ENCODE data around the gene FIGLA. TPM values are rescaled to one million over a fixed set of nuclear protein-coding genes. Genes with fewer than 3 reads are reported as not detected.

Gene FIGLA
- total RNA-seq, 1 experiment from 2014 or later, result not detected

DNA sequence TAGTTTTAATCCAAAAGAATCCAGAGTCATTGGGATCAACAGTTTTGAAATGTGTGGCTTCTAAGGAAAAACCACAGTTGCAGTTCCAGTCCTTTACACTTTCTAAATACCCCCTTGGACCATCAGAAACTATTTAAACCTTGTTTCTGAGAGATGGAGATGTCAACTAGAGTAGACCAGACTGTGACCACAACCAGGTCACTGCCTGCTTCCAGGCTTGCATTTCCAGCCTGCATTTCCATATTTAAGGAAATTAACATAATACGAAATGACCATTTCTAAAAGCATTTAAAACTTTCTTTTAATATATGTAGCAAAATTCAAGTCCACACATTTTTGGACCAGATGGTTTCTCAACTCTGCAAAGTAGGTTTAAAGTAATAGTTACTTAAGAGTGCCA lies 60.8 kb downstream of the FIGLA start:
- Histone ChIP-seq H3K27me3 (ENCODE audit: insufficient read depth, low read length) (no peaks in the 10 kb centered on the region), H3K56ac (ENCODE audit: insufficient read length, low read depth, low read length) (no peak overlapping the region), H4K91ac (ENCODE audit: insufficient read length, low read depth, low read length) (no peak overlapping the region), H2BK15ac (ENCODE audit: low read depth, low read length) (no peak overlapping the region), H2AK5ac (ENCODE audit: insufficient read length, low read length) (no peak overlapping the region), H3K4me2 (ENCODE audit: insufficient read depth, insufficient read length, low read length) (no peak overlapping the region), H3K79me2 (ENCODE audit: insufficient read depth, low read length) (peaks cover 66% of the 10 kb centered on the region; the same call in 1 of the 2 replicates), H4K5ac (ENCODE audit: insufficient read length, low read depth, low read length) (no peak overlapping the region), H2AFZ (ENCODE audit: low read length) (no peak overlapping the region), H3K23me2 (ENCODE audit: insufficient read length, low read depth, low read length, poor library complexity, severe bottlenecking) (no peaks in the 10 kb centered on the region), H2BK12ac (ENCODE audit: insufficient read length, low read depth, low read length) (no peak overlapping the region), H3K4me1 (ENCODE audit: insufficient read depth, low read length) (peaks cover 55% of the 10 kb centered on the region), H4K8ac (replicated peaks; ENCODE audit: insufficient read length, low read depth, low read length) (no peak overlapping the region), H3K27ac (ENCODE audit: insufficient read length, low read depth, low read length) (no peak overlapping the region), H3K18ac (ENCODE audit: insufficient read length, low read depth, low read length) (no peak overlapping the region), H3K9ac (ENCODE audit: extremely low read depth, insufficient read length, low read length) (no peak overlapping the region), H2BK5ac (ENCODE audit: insufficient read length, low read length) (no peak overlapping the region), H2BK120ac (ENCODE audit: low read depth, low read length, poor library complexity, severe bottlenecking) (no peak overlapping the region), H4K20me1 (ENCODE audit: control insufficient read depth, insufficient read depth, insufficient read length) (no peaks in the 10 kb centered on the region), H3K23ac (ENCODE audit: insufficient read length, low read depth, low read length) (no peak overlapping the region), H3K4ac (ENCODE audit: low read depth, low read length) (no peak overlapping the region), H3K9me3 (ENCODE audit: control insufficient read depth, low read depth, low read length) (no peaks in the 10 kb centered on the region), H3K79me1 (ENCODE audit: insufficient read depth, low read depth, low read length, poor library complexity, severe bottlenecking) (peaks cover 14% of the 10 kb centered on the region), H2BK20ac (ENCODE audit: low read depth, low read length, poor library complexity, severe bottlenecking) (no peak overlapping the region), H3T11ph (ENCODE audit: low read length) (no peak overlapping the region), H3K14ac (ENCODE audit: insufficient read depth, low read length) (no peak overlapping the region)
- Mint-ChIP-seq H3K4me1 (peaks cover 76 to 79% of the 10 kb centered on the region in 2 experiments), H3K9me3 (no peaks in the 10 kb centered on the region; a peak in 1 of 5 replicates), H3K4me3 (no peak overlapping the region; a peak in 1 of 5 replicates), H3K27me3 (ENCODE audit: low read depth) (no peaks in the 10 kb centered on the region; the same call in 1 of the 2 replicates), H3K27ac (peak overlapping the region in 1 of 3 experiments; percentile 37; a peak in 1 of 7 replicates), H3K36me3 (ENCODE audit: insufficient read depth in 1 of 3, low read depth in 3 of 3) (peaks cover 0 to 13% (median 2%) of the 10 kb centered on the region in 3 experiments; a peak in 5 of 7 replicates)
- WGBS (ENCODE audit: extremely low coverage, insufficient read length, low lambda C conversion rate), result no CpG with 5 or more reads among the region's 1 CpG
- TF ChIP-seq, protein P1, sequence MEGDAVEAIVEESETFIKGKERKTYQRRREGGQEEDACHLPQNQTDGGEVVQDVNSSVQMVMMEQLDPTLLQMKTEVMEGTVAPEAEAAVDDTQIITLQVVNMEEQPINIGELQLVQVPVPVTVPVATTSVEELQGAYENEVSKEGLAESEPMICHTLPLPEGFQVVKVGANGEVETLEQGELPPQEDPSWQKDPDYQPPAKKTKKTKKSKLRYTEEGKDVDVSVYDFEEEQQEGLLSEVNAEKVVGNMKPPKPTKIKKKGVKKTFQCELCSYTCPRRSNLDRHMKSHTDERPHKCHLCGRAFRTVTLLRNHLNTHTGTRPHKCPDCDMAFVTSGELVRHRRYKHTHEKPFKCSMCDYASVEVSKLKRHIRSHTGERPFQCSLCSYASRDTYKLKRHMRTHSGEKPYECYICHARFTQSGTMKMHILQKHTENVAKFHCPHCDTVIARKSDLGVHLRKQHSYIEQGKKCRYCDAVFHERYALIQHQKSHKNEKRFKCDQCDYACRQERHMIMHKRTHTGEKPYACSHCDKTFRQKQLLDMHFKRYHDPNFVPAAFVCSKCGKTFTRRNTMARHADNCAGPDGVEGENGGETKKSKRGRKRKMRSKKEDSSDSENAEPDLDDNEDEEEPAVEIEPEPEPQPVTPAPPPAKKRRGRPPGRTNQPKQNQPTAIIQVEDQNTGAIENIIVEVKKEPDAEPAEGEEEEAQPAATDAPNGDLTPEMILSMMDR (conservative IDR thresholded peaks at IDR 0.05), result no peak
- DNase-seq, result no peak

Measured in H9 (cell line).